ENCODE results near the gene SPNS1.
"Not testable (repeated sequence)": the region's sequence is repeated elsewhere in the genome, so short reads cannot be mapped to it uniquely, and the experiment has no call there.

GRCh38 chr16:28939825-28940224 is 34.8 kb upstream of the SPNS1 start:
- not testable (repeated sequence) for TF ChIP-seq CTCF, EP300 (IDR thresholded peaks at IDR 0.05)
